ENCODE measurements around the gene MAG.

The MAG gene

GRCh38 chr19:35310811-35311465 is 19.0 kb downstream of the MAG start:
- no peak overlapping the region for H3K4me3 ChIP-seq (ENCODE audit: low read depth, low read length)
- in situ Hi-C loops (cut with HindIII; ENCODE audit: low sequenced_read_pairs), result no loop called here
- TF ChIP-seq, protein P1, sequence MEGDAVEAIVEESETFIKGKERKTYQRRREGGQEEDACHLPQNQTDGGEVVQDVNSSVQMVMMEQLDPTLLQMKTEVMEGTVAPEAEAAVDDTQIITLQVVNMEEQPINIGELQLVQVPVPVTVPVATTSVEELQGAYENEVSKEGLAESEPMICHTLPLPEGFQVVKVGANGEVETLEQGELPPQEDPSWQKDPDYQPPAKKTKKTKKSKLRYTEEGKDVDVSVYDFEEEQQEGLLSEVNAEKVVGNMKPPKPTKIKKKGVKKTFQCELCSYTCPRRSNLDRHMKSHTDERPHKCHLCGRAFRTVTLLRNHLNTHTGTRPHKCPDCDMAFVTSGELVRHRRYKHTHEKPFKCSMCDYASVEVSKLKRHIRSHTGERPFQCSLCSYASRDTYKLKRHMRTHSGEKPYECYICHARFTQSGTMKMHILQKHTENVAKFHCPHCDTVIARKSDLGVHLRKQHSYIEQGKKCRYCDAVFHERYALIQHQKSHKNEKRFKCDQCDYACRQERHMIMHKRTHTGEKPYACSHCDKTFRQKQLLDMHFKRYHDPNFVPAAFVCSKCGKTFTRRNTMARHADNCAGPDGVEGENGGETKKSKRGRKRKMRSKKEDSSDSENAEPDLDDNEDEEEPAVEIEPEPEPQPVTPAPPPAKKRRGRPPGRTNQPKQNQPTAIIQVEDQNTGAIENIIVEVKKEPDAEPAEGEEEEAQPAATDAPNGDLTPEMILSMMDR (IDR thresholded peaks at IDR 0.05; ENCODE audit: low read depth, low read length), result no peak
- DNase-seq (ENCODE audit: low read depth, low spot score), result no peak

DNA sequence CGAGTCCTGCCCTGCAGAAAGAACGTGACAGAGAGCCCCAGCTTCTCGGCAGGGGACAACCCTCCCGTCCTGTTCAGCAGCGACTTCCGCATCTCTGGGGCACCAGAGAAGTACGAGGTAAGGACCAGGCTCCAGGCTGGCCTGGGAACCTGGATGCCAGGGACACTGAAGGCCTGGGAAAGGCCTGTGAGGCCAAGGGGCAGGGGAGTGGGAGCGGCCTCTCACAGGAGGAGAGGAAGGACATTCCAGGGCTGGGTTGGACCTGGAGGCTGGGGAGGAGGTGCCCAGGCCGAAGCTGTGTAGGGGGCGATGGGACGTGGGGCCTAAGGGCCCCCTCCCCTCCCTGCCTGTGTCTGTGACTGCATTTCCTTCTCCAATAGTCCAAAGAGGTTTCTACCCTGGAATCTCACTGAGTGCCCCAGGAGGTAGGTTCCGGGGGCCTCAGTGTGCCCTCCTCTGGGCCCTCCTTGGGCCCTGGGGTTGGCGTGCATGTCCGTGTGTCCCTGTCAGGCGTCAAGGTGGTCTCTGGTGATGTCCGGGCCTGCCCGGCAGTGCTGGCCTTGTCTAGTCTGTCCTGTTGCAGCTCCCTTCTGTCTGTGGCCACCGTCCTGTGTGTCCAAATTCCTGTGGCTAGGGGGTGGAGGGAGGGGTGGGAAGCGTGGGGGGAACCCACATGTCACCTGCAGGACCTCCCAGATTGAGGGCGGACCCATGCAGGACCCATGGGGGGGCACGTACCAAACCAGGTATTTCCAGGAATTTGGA is 20.1 kb downstream of the MAG start:
- no peak overlapping the region for H3K4me3 ChIP-seq (ENCODE audit: low read depth, low read length)
- DNase-seq (ENCODE audit: low read depth, low spot score), result no peak
- in situ Hi-C loops (cut with HindIII; ENCODE audit: low sequenced_read_pairs), result no loop called here
- TF ChIP-seq, protein P1 (IDR thresholded peaks at IDR 0.05; ENCODE audit: low read depth, low read length), result no peak

GRCh38 chr19:35313587-35313986 is 21.6 kb downstream of the MAG start:
- no peak overlapping the region for H3K4me3 ChIP-seq (ENCODE audit: low read depth, low read length)
- in situ Hi-C loops (cut with HindIII; ENCODE audit: low sequenced_read_pairs), result no loop called here
- TF ChIP-seq, protein P1 (IDR thresholded peaks at IDR 0.05; ENCODE audit: low read depth, low read length), result no peak
- no peak for DNase-seq (ENCODE audit: low read depth, low spot score)

DNA sequence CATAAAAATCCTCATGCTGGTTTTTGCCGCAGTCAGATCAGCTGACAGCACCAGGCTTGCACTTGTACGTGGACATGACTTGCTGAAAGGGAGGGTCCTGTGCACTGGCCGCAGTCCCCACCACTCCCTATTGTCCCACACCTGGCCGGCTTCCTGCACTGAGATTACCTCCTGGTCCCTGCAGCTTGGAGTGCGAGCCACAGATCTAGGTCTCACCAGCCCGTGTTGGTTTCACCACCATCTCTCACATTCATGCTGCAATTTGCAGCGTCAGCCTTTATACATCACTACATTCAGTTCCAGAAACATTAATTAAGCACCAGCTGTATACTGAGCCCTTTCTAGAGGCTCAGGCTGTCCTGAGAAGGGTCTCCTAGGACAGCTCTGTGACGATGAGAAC is 22.1 kb downstream of the MAG start:
- in situ Hi-C loops (cut with HindIII; ENCODE audit: low sequenced_read_pairs), result no loop called here

GRCh38 chr19:35314858-35315470 is 23.0 kb downstream of the MAG start:
- DNase-seq (ENCODE audit: low read depth, low spot score), result no peak
- no peak overlapping the region for H3K4me3 ChIP-seq (ENCODE audit: low read depth, low read length)
- in situ Hi-C loops (cut with HindIII; ENCODE audit: low sequenced_read_pairs), result no loop called here
- TF ChIP-seq, protein P1 (IDR thresholded peaks at IDR 0.05; ENCODE audit: low read depth, low read length), result no peak

More for the DNA sequence above, 22.1 kb downstream of the MAG start:
- H3K4me3 ChIP-seq (ENCODE audit: low read depth, low read length), result no peak overlapping the region
- TF ChIP-seq, protein P1 (IDR thresholded peaks at IDR 0.05; ENCODE audit: low read depth, low read length), result no peak
- DNase-seq (ENCODE audit: low read depth, low spot score), result no peak

- H3K4me3 ChIP-seq (ENCODE audit: low read depth, low read length), result no peak overlapping the region
These were observed 23.9 kb downstream of the MAG start for GRCh38 chr19:35315883-35316282.

More at GRCh38 chr19:35315883-35316282, 23.9 kb downstream of the MAG start:
- TF ChIP-seq, protein P1 (IDR thresholded peaks at IDR 0.05; ENCODE audit: low read depth, low read length), result no peak
- in situ Hi-C loops (cut with HindIII; ENCODE audit: low sequenced_read_pairs), result no loop called here
- no peak for DNase-seq (ENCODE audit: low read depth, low spot score)
